NCI-H524 (cell line): Measurements from ENCODE around the gene MOV10L1.
"Not testable (repeated sequence)": the region's sequence is repeated elsewhere in the genome, so short reads cannot be mapped to it uniquely, and the experiment has no call there.

Experiments
- DNase-seq, 2 experiments: peaks; one replicate each; lab custom pipeline; 2025; lab: John Stamatoyannopoulos, UW

The MOV10L1 gene

DNA sequence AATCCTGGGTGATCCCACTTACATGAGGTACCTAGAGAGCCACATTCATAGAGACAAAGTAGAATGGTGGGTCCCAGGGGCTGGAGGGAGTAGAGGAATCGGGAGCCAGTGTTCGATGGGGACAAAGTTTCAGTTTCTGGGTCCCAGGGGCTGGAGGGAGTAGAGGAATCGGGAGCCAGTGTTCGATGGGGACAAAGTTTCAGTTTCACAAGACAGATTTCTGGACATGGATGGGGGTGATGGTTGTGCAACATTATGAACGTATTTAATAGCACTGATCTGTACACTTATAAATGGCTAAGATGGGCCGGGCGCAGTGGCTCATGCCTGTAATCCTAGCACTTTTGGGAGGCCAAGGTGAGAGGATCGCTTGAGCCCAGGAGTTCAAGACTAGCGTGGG is 115.2 kb downstream of the MOV10L1 start:
- DNase-seq, result not testable (repeated sequence)

- DNase-seq, result no peak
Observed at GRCh38 chr22:50205781-50206569, 116.2 kb downstream of the MOV10L1 start.

DNA sequence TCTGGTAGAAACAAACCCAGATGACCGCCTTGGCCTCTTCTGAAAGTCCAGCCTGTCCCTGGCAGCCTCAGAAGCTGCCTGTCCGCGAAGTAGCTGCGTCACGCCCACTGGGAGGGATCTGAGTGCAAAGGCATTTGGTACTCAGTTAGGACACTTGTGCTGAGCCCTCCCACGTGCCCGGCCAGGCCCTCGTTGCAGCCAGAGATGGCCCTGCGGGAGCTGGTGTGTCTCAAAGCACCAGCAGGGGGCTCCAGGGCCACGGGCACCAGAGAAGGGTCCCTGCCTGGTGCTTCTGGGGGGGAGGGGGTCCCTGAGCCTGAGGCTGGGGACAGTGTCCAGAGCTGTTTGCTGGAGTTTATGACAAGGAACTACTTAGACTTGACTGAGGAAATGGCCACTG is 116.8 kb downstream of the MOV10L1 start:
- DNase-seq, result peak in 1 of 2 experiments; percentile 38

- no peak for DNase-seq
Observed at GRCh38 chr22:50207383-50208140, 117.8 kb downstream of the MOV10L1 start.

DNA sequence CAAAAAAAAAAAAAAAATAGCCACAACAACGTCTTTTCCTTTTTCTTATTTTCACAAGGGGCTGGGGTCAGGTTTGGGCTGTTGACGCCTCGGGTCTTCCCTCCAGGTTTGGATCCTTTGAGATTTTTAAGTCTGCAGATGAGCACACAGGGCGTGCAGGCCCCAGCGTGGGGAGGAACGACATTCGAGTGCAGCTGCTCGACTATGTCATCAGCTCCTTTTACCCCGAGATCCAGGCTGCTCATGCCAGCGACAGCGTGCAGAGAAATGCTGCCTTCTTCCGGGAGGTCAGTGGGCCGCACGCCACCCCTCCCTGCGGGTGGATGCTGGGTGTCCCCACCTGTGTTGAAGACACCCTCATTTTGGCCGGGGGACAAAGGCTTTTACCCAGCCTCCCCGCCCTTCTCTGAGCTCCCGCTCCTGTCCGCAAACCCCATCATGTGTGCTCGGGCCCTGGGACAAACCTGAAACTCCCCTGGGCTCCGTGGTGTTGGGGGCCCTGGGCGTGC is 118.7 kb downstream of the MOV10L1 start:
- DNase-seq, result no peak

- DNase-seq, result no peak
Observed at GRCh38 chr22:50208939-50209892, 119.4 kb downstream of the MOV10L1 start.

DNA sequence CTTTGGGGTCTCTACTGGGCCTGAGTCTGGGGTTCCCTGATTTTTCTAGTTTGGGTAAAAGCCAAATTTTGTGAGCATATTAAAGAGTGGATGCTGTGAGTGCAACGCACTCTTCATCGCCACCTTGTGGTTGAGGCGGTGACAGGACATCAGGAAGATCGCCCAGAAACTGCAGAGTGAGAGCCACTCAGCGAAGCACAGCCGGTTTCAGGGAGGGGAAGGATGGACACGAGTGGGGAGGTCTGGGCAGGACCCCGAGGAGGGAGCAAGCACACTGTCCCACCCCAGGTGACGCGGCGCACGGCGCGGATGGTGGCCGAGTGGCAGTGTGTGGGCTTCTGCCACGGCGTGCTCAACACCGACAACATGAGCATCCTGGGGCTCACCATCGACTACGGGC is 120.1 kb downstream of the MOV10L1 start:
- DNase-seq, result peak in 1 of 2 experiments; percentile 54

DNA sequence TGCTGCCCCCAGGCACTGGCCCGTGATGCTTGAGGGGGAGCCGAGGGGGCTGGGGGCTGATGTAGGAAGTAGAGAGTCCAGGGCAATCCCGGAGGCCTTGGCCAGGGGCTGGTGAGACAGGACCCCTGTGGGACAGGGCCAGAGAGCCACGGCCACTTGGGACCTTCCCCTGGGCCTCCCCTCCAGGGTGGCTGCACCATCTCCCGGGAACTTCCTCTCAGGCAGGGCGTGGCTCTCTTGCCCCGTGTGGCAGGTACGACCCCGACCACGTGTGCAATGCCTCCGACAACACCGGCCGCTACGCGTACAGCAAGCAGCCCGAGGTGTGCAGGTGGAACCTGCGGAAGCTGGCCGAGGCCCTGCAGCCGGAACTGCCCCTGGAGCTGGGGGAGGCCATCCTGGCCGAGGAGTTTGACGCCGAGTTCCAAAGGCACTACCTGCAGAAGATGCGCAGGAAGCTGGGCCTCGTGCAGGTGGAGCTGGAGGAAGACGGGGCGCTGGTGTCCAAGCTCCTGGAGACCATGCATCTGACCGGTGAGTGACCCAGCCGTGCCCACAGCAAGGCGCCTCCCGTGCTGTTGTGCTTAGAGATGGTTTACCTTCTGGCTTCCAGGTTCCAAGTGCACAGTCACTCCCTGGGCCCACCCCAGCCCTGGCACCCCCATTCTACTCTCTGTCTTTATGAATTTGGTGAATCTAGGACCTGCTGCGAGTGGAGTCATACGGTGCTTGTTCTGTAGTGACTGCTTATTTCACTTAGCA is 120.8 kb downstream of the MOV10L1 start:
- no peak for DNase-seq

DNA sequence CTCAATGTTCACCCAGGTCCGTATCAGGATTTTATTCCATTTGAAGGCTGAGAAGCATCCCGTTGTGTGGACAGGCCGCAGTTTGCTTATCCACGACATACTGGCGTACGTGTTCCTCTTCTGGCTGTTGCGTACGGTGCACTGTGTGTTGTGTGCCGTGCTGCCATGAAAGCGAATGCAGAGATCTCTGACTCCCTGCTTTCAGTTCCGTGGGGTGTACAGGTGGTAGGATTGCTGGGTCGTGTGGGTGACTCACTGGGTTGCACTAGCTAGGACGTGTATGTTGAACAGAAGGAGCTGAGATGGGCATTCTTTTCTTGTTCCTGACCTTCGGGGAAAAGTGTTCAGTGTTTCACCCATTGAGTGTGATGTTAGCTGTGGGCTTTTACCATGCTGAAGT is 121.3 kb downstream of the MOV10L1 start:
- DNase-seq, result no peak
